HEK293 (cell line): Measurements from ENCODE around the gene SLC17A9.

Experiments
- CTCF ChIA-PET: fragments of 350-600 bp; formaldehyde crosslinking; extraction: SDS; loops from one replicate; lab custom pipeline; 2021; ENCODE audit warnings: antibody characterized with exemption; lab: Yijun Ruan, JAX
- POLR2A ChIA-PET: fragments of 300-600 bp; formaldehyde crosslinking; extraction: SDS; loops from one replicate; lab custom pipeline; 2020; ENCODE audit warnings: antibody characterized with exemption, inconsistent platforms; lab: Yijun Ruan, JAX
- H3K27ac ChIP-seq: fragments of 200-500 bp; sonication (Bioruptor generic); 2 replicates; pipeline ENCODE4 v1.5.1; 2014; ENCODE audit warnings: low read depth, low read length, control low read depth, inconsistent platforms; ENCODE audit errors: extremely low read depth
- H3K36me3 ChIP-seq, 2 experiments: fragments of 200-500 bp in 1 of 2; sonication (Bioruptor generic) in 1 of 2; 1 replicate in 1 of 2; 2 replicates in 1 of 2; pipeline ENCODE4 v1.5.1; 2014 to 2017; ENCODE audit warnings: inconsistent platforms in 2 of 2, low read length in 2 of 2; ENCODE audit not compliant: control insufficient read depth in 2 of 2, insufficient read depth in 1 of 2
- H3K4me1 ChIP-seq: fragments of 200-500 bp; sonication (Bioruptor generic); 2 replicates; pipeline ENCODE4 v1.5.1; 2014; ENCODE audit warnings: mild to moderate bottlenecking, low read length, inconsistent platforms; ENCODE audit not compliant: control insufficient read depth, insufficient read depth
- H3K4me3 ChIP-seq: 2 replicates; pipeline ENCODE4 v1.5.1; 2011; ENCODE audit warnings: low read depth, mild to moderate bottlenecking, control low read depth, low read length, moderate library complexity
- H3K9me3 ChIP-seq: fragments of 200-500 bp; sonication (Bioruptor generic); 2 replicates; pipeline ENCODE4 v1.5.1; 2014; ENCODE audit warnings: low read depth, low read length, inconsistent platforms; ENCODE audit not compliant: control insufficient read depth, insufficient read depth
- ELK4 ChIP-seq: IDR thresholded peaks from 2 replicates; pipeline ENCODE4 v1.6.1; 2011; ENCODE audit warnings: mild to moderate bottlenecking, low read depth, low read length, borderline replicate concordance
- GFI1B ChIP-seq: fragments of 450-650 bp; formaldehyde crosslinking; IDR thresholded peaks from 2 replicates; pipeline ENCODE4 v1.5.1; 2016; ENCODE audit warnings: missing biosample characterization, missing genetic modification characterization
- HIC1 ChIP-seq: fragments of 450-650 bp; formaldehyde crosslinking; IDR thresholded peaks from 2 replicates; pipeline ENCODE4 v1.5.1; 2016; ENCODE audit warnings: missing biosample characterization, missing genetic modification characterization
- KLF16 ChIP-seq: fragments of 450-650 bp; formaldehyde crosslinking; IDR thresholded peaks from 2 replicates; pipeline ENCODE4 v1.5.1; 2017; ENCODE audit warnings: missing biosample characterization, missing genetic modification characterization
- PRDM6 ChIP-seq: fragments of 450-650 bp; formaldehyde crosslinking; IDR thresholded peaks from 2 replicates; pipeline ENCODE4 v1.5.1; 2017; ENCODE audit warnings: missing biosample characterization, missing genetic modification characterization
- SCRT1 ChIP-seq: fragments of 450-650 bp; formaldehyde crosslinking; IDR thresholded peaks from 2 replicates; pipeline ENCODE4 v1.5.1; 2016; ENCODE audit warnings: missing biosample characterization, missing genetic modification characterization, borderline replicate concordance
- SETDB1 ChIP-seq: IDR thresholded peaks from one replicate; pipeline ENCODE4 v1.6.1; 2017; ENCODE audit warnings: mild to moderate bottlenecking, low read length, moderate library complexity, mixed read lengths; ENCODE audit not compliant: insufficient read length
- ZBTB1 ChIP-seq: fragments of 450-650 bp; formaldehyde crosslinking; IDR thresholded peaks from 2 replicates; pipeline ENCODE4 v1.5.1; 2016; ENCODE audit warnings: missing biosample characterization, missing genetic modification characterization
- ZBTB26 ChIP-seq: fragments of 450-650 bp; formaldehyde crosslinking; optimal IDR thresholded peaks from 2 replicates; pipeline ENCODE3; 2016; ENCODE audit warnings: missing biosample characterization, mild to moderate bottlenecking, missing genetic modification characterization
- ZEB2 ChIP-seq: fragments of 450-650 bp; formaldehyde crosslinking; IDR thresholded peaks from 2 replicates; pipeline ENCODE4 v1.5.1; 2016; ENCODE audit warnings: missing biosample characterization, missing genetic modification characterization
- ZNF10 ChIP-seq: fragments of 450-650 bp; formaldehyde crosslinking; IDR thresholded peaks from 2 replicates; pipeline ENCODE4 v1.5.1; 2017; ENCODE audit warnings: missing biosample characterization, missing genetic modification characterization
- ZNF274 ChIP-seq, 2 experiments: fragments of 200-500 bp in 1 of 2; fragments of 450-650 bp in 1 of 2; sonication (Bioruptor generic) in 1 of 2; formaldehyde crosslinking in 1 of 2; IDR thresholded peaks; 2 replicates each; pipeline versions ENCODE4 v1.5.1 to v1.6.1; 2014 to 2016; ENCODE audit warnings: borderline replicate concordance in 1 of 2, inconsistent platforms in 1 of 2, low read length in 1 of 2, missing biosample characterization in 1 of 2, missing genetic modification characterization in 1 of 2
- ZNF544 ChIP-seq: fragments of 450-650 bp; formaldehyde crosslinking; IDR thresholded peaks from 2 replicates; pipeline ENCODE4 v1.5.0; 2017; ENCODE audit warnings: missing biosample characterization, missing genetic modification characterization
- ZNF561 ChIP-seq: fragments of 450-650 bp; IDR thresholded peaks from 2 replicates; pipeline ENCODE4 v1.5.1; 2018; ENCODE audit warnings: missing biosample characterization, missing genetic modification characterization, borderline replicate concordance
- ZNF571 ChIP-seq: fragments of 450-650 bp; formaldehyde crosslinking; IDR thresholded peaks from 2 replicates; pipeline ENCODE4 v1.5.0; 2017; ENCODE audit warnings: missing biosample characterization, missing genetic modification characterization
- ZNF629 ChIP-seq: fragments of 450-650 bp; formaldehyde crosslinking; IDR thresholded peaks from 2 replicates; pipeline ENCODE4 v1.5.1; 2017; ENCODE audit warnings: missing biosample characterization, missing genetic modification characterization
- ZNF747 ChIP-seq: fragments of 450-650 bp; formaldehyde crosslinking; IDR thresholded peaks from 2 replicates; pipeline ENCODE4 v1.5.1; 2016; ENCODE audit warnings: missing biosample characterization, missing genetic modification characterization
- ZNF76 ChIP-seq: fragments of 450-650 bp; formaldehyde crosslinking; IDR thresholded peaks from 2 replicates; pipeline ENCODE4; 2016; ENCODE audit warnings: low read depth, missing biosample characterization, missing genetic modification characterization, borderline replicate concordance
- ZSCAN23 ChIP-seq: fragments of 450-650 bp; formaldehyde crosslinking; IDR thresholded peaks from 2 replicates; pipeline ENCODE4 v1.5.1; 2016; ENCODE audit warnings: missing biosample characterization, missing genetic modification characterization
- TF ChIP-seq, protein P1 (sequence below): fragments of 450-650 bp; formaldehyde crosslinking; IDR thresholded peaks from 2 replicates; pipeline ENCODE4 v1.5.1; 2016; ENCODE audit warnings: missing biosample characterization, missing genetic modification characterization
- TF ChIP-seq, protein P2 (sequence below): fragments of 450-650 bp; formaldehyde crosslinking; IDR thresholded peaks from 2 replicates; pipeline ENCODE4 v1.5.1; 2016; ENCODE audit warnings: missing biosample characterization, missing genetic modification characterization
- TF ChIP-seq, protein P3 (sequence below): fragments of 450-650 bp; formaldehyde crosslinking; IDR thresholded peaks from 2 replicates; pipeline ENCODE4 v1.5.1; 2017; ENCODE audit warnings: missing biosample characterization, missing genetic modification characterization

SLC17A9 gene

DNA sequence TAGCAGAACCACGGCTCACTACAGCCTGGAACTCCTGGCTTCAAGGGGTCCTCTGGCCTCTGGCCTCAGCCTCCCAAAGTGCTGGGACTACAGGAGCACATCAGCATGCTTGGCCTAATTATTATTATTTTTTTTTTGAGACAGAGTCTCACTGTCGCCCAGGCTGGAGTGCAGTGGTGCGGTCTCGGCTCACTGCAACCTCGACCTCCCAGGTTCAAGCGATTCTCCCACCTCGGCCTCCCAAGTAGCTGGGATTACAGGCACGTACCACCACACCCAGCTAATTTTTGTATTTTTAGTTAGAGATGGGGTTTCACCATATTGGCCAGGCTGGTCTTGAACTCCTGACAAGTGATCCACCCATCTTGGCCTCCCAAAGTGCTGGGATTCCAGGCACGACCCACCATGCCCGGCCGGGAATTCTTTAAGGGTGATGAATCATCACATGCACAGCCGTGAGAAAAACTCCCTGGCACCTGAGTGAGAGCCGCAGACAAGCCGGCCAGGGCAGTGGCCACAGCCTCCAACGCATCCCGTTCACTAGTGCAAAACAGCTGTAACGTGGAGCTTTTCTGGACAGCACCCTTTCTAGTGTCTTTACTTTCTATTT is 29.3 kb upstream of the SLC17A9 start (continued):
- TF ChIP-seq HIC1 (tag by site-specific recombination) (peak; percentile 62; the same call in 1 of the 2 replicates), ZNF629 (peak; percentile 43; the same call in 1 of the 2 replicates), ZNF10 (tag by site-specific recombination) (0 out of 2 replicates have a peak, but pooled peaks have one; percentile 24)
- TF ChIP-seq, protein P1, sequence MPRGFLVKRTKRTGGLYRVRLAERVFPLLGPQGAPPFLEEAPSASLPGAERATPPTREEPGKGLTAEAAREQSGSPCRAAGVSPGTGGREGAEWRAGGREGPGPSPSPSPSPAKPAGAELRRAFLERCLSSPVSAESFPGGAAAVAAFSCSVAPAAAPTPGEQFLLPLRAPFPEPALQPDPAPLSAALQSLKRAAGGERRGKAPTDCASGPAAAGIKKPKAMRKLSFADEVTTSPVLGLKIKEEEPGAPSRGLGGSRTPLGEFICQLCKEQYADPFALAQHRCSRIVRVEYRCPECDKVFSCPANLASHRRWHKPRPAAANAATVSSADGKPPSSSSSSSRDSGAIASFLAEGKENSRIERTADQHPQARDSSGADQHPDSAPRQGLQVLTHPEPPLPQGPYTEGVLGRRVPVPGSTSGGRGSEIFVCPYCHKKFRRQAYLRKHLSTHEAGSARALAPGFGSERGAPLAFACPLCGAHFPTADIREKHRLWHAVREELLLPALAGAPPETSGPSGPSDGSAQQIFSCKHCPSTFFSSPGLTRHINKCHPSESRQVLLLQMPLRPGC (tag by site-specific recombination): 0 out of 2 replicates have a peak, but pooled peaks have one; percentile 25

DNA sequence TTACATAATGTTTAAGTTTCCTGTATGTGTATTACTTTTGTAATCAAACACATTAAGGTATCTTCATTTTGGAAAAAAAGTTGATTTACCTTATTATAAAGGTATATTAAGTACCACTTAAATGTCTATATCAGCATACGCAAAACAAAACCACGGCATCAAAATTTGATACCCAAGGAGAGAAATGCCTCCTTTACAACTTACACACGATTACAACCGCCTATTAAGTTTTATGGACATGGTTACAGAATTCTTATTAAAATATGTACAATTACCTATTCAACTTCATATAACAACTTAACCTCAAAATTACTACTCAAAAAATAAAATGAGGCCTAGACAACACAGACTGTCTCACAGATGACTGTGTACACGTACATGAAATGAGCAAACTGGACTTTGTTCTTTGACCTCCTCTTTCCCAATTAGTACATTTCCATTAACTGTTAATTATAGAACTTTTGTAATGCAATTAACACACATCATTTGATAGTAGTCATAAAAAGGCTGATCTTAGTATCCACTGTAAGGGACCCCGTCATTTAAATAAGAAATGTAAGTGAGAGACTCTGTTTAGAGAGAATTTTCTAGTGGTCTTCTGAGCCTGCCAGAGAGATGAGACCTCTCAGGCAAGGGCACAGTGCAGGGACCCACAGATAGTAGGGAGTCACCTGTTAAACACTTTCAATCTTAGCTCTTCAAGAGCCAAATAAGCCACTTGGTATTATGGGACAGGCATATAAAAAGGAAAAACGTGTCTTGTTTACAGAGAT is 28.7 kb upstream of the SLC17A9 start:
- H3K4me1 ChIP-seq: peaks cover 34% of the 10 kb centered on the region
- H3K36me3 ChIP-seq: peaks cover 0 to 7% of the 10 kb centered on the region in 2 experiments; a peak in 1 of 3 replicates
- ChIA-PET CTCF (interaction anchor here (0.8 to 2.2 kb wide), 5 partner anchors 16 to 85 kb away, joined by 3 to 11 read pairs (median 4); no protein-coding TSS in a partner anchor), POLR2A (interaction anchor here (0.7 to 2.2 kb wide), 2 partner anchors 10 to 13 kb away, joined by 3 to 13 read pairs; partner anchors contain the start of gene GID8)
- no peaks in the 10 kb centered on the region for H3K9me3 ChIP-seq
- no peak overlapping the region; the same call in 1 of the 2 replicates for H3K4me3 ChIP-seq
- no peak overlapping the region for H3K27ac ChIP-seq
- TF ChIP-seq, protein P2, sequence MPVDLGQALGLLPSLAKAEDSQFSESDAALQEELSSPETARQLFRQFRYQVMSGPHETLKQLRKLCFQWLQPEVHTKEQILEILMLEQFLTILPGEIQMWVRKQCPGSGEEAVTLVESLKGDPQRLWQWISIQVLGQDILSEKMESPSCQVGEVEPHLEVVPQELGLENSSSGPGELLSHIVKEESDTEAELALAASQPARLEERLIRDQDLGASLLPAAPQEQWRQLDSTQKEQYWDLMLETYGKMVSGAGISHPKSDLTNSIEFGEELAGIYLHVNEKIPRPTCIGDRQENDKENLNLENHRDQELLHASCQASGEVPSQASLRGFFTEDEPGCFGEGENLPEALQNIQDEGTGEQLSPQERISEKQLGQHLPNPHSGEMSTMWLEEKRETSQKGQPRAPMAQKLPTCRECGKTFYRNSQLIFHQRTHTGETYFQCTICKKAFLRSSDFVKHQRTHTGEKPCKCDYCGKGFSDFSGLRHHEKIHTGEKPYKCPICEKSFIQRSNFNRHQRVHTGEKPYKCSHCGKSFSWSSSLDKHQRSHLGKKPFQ: no peak
- TF ChIP-seq ZBTB26 (tag by site-specific recombination): no peak
- TF ChIP-seq PRDM6: peak; percentile 65
- no peak for TF ChIP-seq ZSCAN23
- no peak for TF ChIP-seq SETDB1
- no peak for TF ChIP-seq ZNF747
- no peak for TF ChIP-seq ZBTB1 (tag by site-specific recombination)
- 0 out of 2 replicates have a peak, but pooled peaks have one; percentile 21 for TF ChIP-seq ZNF561 (tag by site-specific recombination)
- no peak for TF ChIP-seq KLF16
- no peak for TF ChIP-seq GFI1B (tag by site-specific recombination)
- TF ChIP-seq, protein P3, sequence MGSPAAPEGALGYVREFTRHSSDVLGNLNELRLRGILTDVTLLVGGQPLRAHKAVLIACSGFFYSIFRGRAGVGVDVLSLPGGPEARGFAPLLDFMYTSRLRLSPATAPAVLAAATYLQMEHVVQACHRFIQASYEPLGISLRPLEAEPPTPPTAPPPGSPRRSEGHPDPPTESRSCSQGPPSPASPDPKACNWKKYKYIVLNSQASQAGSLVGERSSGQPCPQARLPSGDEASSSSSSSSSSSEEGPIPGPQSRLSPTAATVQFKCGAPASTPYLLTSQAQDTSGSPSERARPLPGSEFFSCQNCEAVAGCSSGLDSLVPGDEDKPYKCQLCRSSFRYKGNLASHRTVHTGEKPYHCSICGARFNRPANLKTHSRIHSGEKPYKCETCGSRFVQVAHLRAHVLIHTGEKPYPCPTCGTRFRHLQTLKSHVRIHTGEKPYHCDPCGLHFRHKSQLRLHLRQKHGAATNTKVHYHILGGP (tag by site-specific recombination): no peak
- no peak for TF ChIP-seq SCRT1
- TF ChIP-seq ELK4: no peak
- no peak for TF ChIP-seq ZNF76 (tag by site-specific recombination)
- TF ChIP-seq ZNF274 (IDR thresholded peaks at IDR 0.05; ENCODE audit: low read length): no peak
- no peak for TF ChIP-seq ZNF274 (tag by site-specific recombination; IDR thresholded peaks at IDR 0.05; ENCODE audit: borderline replicate concordance)
- no peak for TF ChIP-seq ZNF571 (tag by site-specific recombination)
- 0 out of 2 replicates have a peak, but pooled peaks have one; percentile 3 for TF ChIP-seq ZEB2 (tag by site-specific recombination)
- TF ChIP-seq ZNF544: no peak
